ENCODE results near the gene UGT3A1.

DNA sequence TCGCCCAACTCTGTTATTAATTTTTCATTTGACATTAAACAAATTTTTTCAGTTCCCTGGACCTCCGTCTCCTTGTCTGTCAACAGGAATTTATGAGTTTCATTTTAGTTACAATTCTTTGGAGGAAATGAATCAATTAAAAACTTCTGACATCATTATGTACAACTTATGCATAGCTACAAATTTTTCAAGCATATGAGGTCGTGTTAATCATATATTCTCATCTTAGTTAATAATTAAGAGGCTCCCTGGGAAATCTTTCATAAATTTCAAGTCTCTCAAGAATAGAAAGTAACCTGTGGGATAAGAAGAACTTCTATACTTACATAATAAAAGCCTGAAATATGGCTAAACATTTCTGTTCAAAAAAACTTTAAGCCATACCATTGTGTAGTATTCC lies 3.4 kb downstream of the UGT3A1 start:
- no peak for TF ChIP-seq POLR2A (IDR thresholded peaks at IDR 0.05)
- TF ChIP-seq, protein P1, sequence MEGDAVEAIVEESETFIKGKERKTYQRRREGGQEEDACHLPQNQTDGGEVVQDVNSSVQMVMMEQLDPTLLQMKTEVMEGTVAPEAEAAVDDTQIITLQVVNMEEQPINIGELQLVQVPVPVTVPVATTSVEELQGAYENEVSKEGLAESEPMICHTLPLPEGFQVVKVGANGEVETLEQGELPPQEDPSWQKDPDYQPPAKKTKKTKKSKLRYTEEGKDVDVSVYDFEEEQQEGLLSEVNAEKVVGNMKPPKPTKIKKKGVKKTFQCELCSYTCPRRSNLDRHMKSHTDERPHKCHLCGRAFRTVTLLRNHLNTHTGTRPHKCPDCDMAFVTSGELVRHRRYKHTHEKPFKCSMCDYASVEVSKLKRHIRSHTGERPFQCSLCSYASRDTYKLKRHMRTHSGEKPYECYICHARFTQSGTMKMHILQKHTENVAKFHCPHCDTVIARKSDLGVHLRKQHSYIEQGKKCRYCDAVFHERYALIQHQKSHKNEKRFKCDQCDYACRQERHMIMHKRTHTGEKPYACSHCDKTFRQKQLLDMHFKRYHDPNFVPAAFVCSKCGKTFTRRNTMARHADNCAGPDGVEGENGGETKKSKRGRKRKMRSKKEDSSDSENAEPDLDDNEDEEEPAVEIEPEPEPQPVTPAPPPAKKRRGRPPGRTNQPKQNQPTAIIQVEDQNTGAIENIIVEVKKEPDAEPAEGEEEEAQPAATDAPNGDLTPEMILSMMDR (IDR thresholded peaks at IDR 0.05): no peak

Data from lower leg skin (tissue), 3 donors.